K562 (cell line): ENCODE data around the gene ZNF785. TPM values are rescaled to one million over a fixed set of nuclear protein-coding genes. Genes with fewer than 3 reads are reported as not detected.

Source experiments
- PTTG1 ChIP-seq: fragments of 450-650 bp; IDR thresholded peaks from 2 replicates; pipeline ENCODE4 v1.6.1; 2016; ENCODE audit warnings: low read depth, mild to moderate bottlenecking, missing genetic modification characterization, missing compliant biosample characterization
- SMAD3 ChIP-seq: fragments of 450-650 bp; formaldehyde crosslinking; conservative IDR thresholded peaks from 2 replicates; pipeline ENCODE4 v1.4.0; 2020; ENCODE audit warnings: mild to moderate bottlenecking
- SMARCC2 ChIP-seq: fragments of 450-650 bp; IDR thresholded peaks from 2 replicates; pipeline ENCODE4 v1.6.1; 2017; ENCODE audit warnings: antibody characterized with exemption, moderate library complexity, mild to moderate bottlenecking, low read depth
- SRSF3 ChIP-seq: fragments of 200-400 bp; formaldehyde crosslinking; IDR thresholded peaks from 2 replicates; pipeline ENCODE4 v1.6.1; 2016; ENCODE audit warnings: mild to moderate bottlenecking, low read length, moderate library complexity; ENCODE audit not compliant: insufficient read depth
- SRSF7 ChIP-seq: fragments of 200-400 bp; formaldehyde crosslinking; optimal IDR thresholded peaks from 2 replicates; pipeline ENCODE3; 2017; ENCODE audit warnings: mild to moderate bottlenecking, low read depth, low read length
- TOE1 ChIP-seq, 2 experiments: fragments of 450-650 bp in 1 of 2; sonication (generic) in 1 of 2; formaldehyde crosslinking in 1 of 2; IDR thresholded peaks; 2 replicates each; pipeline versions ENCODE4 v1.7.1 to v1.8.0; 2016 to 2022; ENCODE audit warnings: borderline replicate concordance in 2 of 2, mild to moderate bottlenecking in 2 of 2, antibody characterized with exemption in 1 of 2, inconsistent platforms in 1 of 2, low read depth in 1 of 2, missing genetic modification reagents in 1 of 2, moderate library complexity in 1 of 2
- ZNF23 ChIP-seq: fragments of 250-450 bp; sonication (Bioruptor Pico); IDR thresholded peaks from 2 replicates; pipeline ENCODE4 v1.4.0; 2020; ENCODE audit warnings: mild to moderate bottlenecking
- polyA plus RNA-seq, 8 experiments: library from polyadenylated mRNA; depleted of rRNA in 4 of 8; stranded (reverse) in 5 of 8; unstranded in 3 of 8; fragments of >200 nt; fragmentation: Nextera tagmentation in 2 of 8; fragmentation: Illumina TruSeq in 1 of 8; extraction: Ambion mirVana in 2 of 8; extraction: Trizol in 1 of 8; gene quantifications; 2 replicates each; pipeline versions ENCODE4 v1.2.1 to v1.2.3, GENCODE V29; 2011 to 2014; ENCODE audit warnings: inconsistent platforms in 1 of 8, missing spikeins in 1 of 8
- total RNA-seq, 7 experiments: library from RNA; depleted of rRNA in 6 of 7; stranded (reverse); fragments of >200 nt in 6 of 7; fragmentation: Illumina TruSeq in 2 of 7; extraction: Trizol in 2 of 7; gene quantifications; 2 replicates each; pipeline versions ENCODE4 v1.2.1 to v1.2.3, GENCODE V29; 2011 to 2021; ENCODE audit warnings: low replicate concordance in 1 of 7
- TF ChIP-seq, protein P1 (sequence below), 2 experiments: fragments of 450-650 bp; formaldehyde crosslinking in 1 of 2; IDR thresholded peaks; 2 replicates each; pipeline versions ENCODE4 v1.4.0 to v1.6.1; 2014 to 2020; ENCODE audit warnings: mild to moderate bottlenecking in 2 of 2, borderline replicate concordance in 1 of 2, low read depth in 1 of 2
- TF ChIP-seq, protein P2 (sequence below): IDR thresholded peaks from 2 replicates; pipeline ENCODE4 v1.6.1; 2014; ENCODE audit warnings: antibody characterized with exemption
- TF ChIP-seq, protein P3 (sequence below): fragments of 250-450 bp; sonication (Bioruptor Pico); IDR thresholded peaks from 2 replicates; pipeline ENCODE4 v1.8.0; 2022; ENCODE audit warnings: inconsistent platforms
- TF ChIP-seq, protein P4 (sequence below): fragments of 250-450 bp; sonication (Bioruptor Pico); IDR thresholded peaks from 2 replicates; pipeline ENCODE4 v1.8.0; 2021; ENCODE audit warnings: borderline replicate concordance, mild to moderate bottlenecking, moderate library complexity; ENCODE audit not compliant: poor library complexity, severe bottlenecking

Gene ZNF785
- total and polyA plus RNA-seq, 9 of the 15 experiments (the other 6 are each of a cell fraction or from before 2014, with no cell fraction given): 0.64 to 11.0 (median 6.4) TPM

DNA sequence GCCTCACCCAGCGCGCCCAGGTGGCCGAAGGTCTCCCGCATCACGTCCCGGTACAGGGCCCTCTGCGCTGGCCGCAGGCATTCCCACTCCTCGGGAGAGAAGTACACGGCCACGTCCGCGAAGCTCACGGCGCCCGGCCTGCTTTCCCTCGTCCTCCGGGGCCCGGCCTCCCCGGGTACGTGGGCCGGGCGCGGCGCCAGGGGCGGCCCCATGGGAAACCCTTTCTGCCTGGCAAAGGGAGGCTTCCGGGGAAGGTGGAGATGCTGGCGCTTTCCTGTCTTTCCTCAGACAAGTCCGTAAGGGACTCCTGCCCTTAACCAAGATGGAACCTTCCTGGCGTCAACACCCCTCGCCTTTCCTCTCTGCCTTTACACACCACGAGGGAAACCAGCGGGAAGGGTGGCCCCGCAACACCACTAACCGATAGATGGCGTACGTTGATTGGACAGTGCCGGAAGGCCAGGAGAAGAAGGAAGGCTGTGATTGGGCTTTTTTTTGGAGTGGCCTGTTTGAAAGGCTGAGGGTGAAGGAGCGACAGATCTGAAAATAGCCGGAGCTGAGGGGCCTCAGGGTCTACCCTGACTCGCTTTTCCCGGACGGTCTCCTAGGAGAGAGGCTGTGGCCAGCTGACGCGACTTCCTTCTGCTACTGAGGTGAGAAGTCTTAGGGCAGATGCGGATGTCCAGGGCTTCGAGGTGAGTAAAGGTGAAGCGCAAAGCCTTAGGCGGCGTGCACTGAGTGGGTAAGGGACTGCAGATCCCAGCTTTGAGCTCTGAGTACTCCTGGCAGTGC is at the start of gene ZNF785 (continued):
- TF ChIP-seq, protein P1, sequence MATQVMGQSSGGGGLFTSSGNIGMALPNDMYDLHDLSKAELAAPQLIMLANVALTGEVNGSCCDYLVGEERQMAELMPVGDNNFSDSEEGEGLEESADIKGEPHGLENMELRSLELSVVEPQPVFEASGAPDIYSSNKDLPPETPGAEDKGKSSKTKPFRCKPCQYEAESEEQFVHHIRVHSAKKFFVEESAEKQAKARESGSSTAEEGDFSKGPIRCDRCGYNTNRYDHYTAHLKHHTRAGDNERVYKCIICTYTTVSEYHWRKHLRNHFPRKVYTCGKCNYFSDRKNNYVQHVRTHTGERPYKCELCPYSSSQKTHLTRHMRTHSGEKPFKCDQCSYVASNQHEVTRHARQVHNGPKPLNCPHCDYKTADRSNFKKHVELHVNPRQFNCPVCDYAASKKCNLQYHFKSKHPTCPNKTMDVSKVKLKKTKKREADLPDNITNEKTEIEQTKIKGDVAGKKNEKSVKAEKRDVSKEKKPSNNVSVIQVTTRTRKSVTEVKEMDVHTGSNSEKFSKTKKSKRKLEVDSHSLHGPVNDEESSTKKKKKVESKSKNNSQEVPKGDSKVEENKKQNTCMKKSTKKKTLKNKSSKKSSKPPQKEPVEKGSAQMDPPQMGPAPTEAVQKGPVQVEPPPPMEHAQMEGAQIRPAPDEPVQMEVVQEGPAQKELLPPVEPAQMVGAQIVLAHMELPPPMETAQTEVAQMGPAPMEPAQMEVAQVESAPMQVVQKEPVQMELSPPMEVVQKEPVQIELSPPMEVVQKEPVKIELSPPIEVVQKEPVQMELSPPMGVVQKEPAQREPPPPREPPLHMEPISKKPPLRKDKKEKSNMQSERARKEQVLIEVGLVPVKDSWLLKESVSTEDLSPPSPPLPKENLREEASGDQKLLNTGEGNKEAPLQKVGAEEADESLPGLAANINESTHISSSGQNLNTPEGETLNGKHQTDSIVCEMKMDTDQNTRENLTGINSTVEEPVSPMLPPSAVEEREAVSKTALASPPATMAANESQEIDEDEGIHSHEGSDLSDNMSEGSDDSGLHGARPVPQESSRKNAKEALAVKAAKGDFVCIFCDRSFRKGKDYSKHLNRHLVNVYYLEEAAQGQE (IDR thresholded peaks at IDR 0.05; ENCODE audit: borderline replicate concordance): no peak; the same call in 1 of the 2 replicates
- TF ChIP-seq, protein P1 (CRISPR knock-in tag; IDR thresholded peaks at IDR 0.05; ENCODE audit: low read depth): no peak
- TF ChIP-seq ZNF23 (CRISPR knock-in tag) (no peak), SRSF7 (no peak), SRSF3 (peak; percentile 84; the same call in 1 of the 2 replicates), TOE1 (IDR thresholded peaks at IDR 0.05; ENCODE audit: borderline replicate concordance) (peak; percentile 79), TOE1 (CRISPR knock-in tag; IDR thresholded peaks at IDR 0.05; ENCODE audit: borderline replicate concordance, low read depth) (peak; percentile 84; the same call in 1 of the 2 replicates), SMARCC2 (no peak), PTTG1 (no peak), SMAD3 (CRISPR knock-in tag) (peak; percentile 53; the same call in 1 of the 2 replicates)
- TF ChIP-seq, protein P2, sequence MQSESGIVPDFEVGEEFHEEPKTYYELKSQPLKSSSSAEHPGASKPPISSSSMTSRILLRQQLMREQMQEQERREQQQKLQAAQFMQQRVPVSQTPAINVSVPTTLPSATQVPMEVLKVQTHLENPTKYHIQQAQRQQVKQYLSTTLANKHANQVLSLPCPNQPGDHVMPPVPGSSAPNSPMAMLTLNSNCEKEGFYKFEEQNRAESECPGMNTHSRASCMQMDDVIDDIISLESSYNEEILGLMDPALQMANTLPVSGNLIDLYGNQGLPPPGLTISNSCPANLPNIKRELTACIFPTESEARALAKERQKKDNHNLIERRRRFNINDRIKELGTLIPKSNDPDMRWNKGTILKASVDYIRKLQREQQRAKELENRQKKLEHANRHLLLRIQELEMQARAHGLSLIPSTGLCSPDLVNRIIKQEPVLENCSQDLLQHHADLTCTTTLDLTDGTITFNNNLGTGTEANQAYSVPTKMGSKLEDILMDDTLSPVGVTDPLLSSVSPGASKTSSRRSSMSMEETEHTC: peak; percentile 56; the same call in 1 of the 2 replicates
- TF ChIP-seq, protein P3, sequence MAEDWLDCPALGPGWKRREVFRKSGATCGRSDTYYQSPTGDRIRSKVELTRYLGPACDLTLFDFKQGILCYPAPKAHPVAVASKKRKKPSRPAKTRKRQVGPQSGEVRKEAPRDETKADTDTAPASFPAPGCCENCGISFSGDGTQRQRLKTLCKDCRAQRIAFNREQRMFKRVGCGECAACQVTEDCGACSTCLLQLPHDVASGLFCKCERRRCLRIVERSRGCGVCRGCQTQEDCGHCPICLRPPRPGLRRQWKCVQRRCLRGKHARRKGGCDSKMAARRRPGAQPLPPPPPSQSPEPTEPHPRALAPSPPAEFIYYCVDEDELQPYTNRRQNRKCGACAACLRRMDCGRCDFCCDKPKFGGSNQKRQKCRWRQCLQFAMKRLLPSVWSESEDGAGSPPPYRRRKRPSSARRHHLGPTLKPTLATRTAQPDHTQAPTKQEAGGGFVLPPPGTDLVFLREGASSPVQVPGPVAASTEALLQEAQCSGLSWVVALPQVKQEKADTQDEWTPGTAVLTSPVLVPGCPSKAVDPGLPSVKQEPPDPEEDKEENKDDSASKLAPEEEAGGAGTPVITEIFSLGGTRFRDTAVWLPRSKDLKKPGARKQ (CRISPR knock-in tag): no peak
- TF ChIP-seq, protein P4, sequence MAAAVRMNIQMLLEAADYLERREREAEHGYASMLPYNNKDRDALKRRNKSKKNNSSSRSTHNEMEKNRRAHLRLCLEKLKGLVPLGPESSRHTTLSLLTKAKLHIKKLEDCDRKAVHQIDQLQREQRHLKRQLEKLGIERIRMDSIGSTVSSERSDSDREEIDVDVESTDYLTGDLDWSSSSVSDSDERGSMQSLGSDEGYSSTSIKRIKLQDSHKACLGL (CRISPR knock-in tag): peak; percentile 71
